Type B pancreatic cell (in vitro differentiated cells): Measurements from ENCODE around the gene P2RY1. TPM values are rescaled to one million over a fixed set of nuclear protein-coding genes. Genes with fewer than 3 reads are reported as not detected.

ENCODE experiments used
- DNase-seq: peaks from one replicate; pipeline ENCODE4 v3.0.0; 2021; ENCODE audit warnings: mixed read lengths; ENCODE audit not compliant: unreplicated experiment; ENCODE audit errors: extremely low spot score
- H3K27ac Mint-ChIP-seq: 2 replicates; pipeline ENCODE4 v1.8.0; 2021; ENCODE audit warnings: mild to moderate bottlenecking, mixed read lengths
- H3K27me3 Mint-ChIP-seq: 2 replicates; pipeline ENCODE4 v1.8.0; 2021; ENCODE audit warnings: mixed read lengths
- H3K36me3 Mint-ChIP-seq: 2 replicates; pipeline ENCODE4 v1.8.0; 2021; ENCODE audit warnings: mixed read lengths
- H3K4me1 Mint-ChIP-seq: one replicate; pipeline ENCODE4 v1.8.0; 2021; ENCODE audit warnings: mixed read lengths; ENCODE audit not compliant: unreplicated experiment
- H3K4me3 Mint-ChIP-seq: 2 replicates; pipeline ENCODE4 v1.8.0; 2021; ENCODE audit warnings: mild to moderate bottlenecking, mixed read lengths
- H3K9me3 Mint-ChIP-seq: 2 replicates; pipeline ENCODE4 v1.8.0; 2021; ENCODE audit warnings: mixed read lengths
- long read RNA-seq: library from polyadenylated mRNA; unstranded; transcript quantifications from one replicate; pipeline ENCODE4 v2.0.0, GENCODE V29; 2020
- total RNA-seq: library from RNA; stranded (reverse); gene quantifications from 2 replicates; pipeline ENCODE4 v1.2.1, GENCODE V29; 2021; ENCODE audit warnings: low replicate concordance
- TF ChIP-seq, protein P1 (sequence below): fragments of 200-600 bp; sonication (generic); conservative IDR thresholded peaks from 2 replicates; pipeline ENCODE4 v1.5.0; 2021; ENCODE audit warnings: antibody characterized with exemption, mild to moderate bottlenecking

Gene P2RY1, protein sequence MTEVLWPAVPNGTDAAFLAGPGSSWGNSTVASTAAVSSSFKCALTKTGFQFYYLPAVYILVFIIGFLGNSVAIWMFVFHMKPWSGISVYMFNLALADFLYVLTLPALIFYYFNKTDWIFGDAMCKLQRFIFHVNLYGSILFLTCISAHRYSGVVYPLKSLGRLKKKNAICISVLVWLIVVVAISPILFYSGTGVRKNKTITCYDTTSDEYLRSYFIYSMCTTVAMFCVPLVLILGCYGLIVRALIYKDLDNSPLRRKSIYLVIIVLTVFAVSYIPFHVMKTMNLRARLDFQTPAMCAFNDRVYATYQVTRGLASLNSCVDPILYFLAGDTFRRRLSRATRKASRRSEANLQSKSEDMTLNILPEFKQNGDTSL
- 2.3 and 3.6 TPM in 2 replicates for total RNA-seq
- long read RNA-seq, full-length matches to known transcripts: 10 of 10 reads
- long read RNA-seq, partial matches to known transcripts: 0 of 10 reads
- long read RNA-seq, other reads (novel, unspliced or antisense): 0 of 10 reads

DNA sequence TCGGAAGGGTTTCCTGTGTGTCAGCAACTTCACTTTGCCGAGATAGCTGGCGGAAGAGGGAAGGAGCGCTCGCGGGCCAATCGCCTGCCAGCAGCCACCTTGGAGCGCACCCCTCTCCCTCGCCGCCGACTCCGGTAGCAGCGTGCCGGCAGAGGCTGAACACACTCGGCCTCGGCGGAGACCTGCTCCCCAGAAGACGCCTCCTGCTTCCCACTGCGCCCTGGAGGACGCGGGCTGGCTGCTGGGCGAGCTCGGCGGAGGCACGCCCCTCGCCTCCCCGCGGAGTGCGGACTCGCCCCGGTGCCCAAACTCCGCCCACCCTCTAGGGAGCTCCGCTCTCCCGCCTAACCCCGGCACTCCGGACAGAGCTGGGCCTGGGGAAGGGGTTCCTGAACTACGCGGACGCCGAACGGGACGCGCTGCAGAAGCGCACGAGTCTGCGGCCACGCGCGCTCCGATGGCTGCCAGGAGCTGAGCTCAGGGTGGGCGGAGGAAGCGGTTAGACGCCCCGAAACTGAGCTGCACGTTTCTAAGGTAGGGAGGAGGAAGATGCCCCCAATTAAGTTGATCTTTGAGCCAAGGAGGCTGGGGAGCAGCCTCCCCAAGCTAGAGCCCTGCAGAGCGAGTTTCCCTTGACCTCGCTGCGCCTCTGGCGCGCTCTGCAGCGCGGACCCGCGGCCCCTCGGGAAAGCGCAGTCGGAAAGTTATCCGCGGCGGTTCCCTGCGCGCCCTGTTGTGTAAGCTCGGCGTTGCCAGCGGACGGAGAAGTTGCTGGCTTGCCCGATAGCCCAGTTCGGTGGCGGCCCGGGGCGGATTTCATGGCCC, at the start of gene P2RY1:
Gene P2RY1, plus strand, starts transcription at position 356 of the 825 bp plus-strand sequence. CDS start 652 bp downstream, outside the sequence.
- Mint-ChIP-seq H3K27me3 (peaks cover 69% of the 10 kb centered on the region), H3K4me1 (peaks cover 3% of the 10 kb centered on the region), H3K27ac (peak within 1 kb of the TSS; percentile 87), H3K9me3 (no peaks in the 10 kb centered on the region), H3K36me3 (no peaks in the 10 kb centered on the region), H3K4me3 (peak within 1 kb of the TSS; percentile 98)
- TF ChIP-seq, protein P1, sequence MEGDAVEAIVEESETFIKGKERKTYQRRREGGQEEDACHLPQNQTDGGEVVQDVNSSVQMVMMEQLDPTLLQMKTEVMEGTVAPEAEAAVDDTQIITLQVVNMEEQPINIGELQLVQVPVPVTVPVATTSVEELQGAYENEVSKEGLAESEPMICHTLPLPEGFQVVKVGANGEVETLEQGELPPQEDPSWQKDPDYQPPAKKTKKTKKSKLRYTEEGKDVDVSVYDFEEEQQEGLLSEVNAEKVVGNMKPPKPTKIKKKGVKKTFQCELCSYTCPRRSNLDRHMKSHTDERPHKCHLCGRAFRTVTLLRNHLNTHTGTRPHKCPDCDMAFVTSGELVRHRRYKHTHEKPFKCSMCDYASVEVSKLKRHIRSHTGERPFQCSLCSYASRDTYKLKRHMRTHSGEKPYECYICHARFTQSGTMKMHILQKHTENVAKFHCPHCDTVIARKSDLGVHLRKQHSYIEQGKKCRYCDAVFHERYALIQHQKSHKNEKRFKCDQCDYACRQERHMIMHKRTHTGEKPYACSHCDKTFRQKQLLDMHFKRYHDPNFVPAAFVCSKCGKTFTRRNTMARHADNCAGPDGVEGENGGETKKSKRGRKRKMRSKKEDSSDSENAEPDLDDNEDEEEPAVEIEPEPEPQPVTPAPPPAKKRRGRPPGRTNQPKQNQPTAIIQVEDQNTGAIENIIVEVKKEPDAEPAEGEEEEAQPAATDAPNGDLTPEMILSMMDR: peak; percentile 55
- peak; percentile 79 for DNase-seq

DNA sequence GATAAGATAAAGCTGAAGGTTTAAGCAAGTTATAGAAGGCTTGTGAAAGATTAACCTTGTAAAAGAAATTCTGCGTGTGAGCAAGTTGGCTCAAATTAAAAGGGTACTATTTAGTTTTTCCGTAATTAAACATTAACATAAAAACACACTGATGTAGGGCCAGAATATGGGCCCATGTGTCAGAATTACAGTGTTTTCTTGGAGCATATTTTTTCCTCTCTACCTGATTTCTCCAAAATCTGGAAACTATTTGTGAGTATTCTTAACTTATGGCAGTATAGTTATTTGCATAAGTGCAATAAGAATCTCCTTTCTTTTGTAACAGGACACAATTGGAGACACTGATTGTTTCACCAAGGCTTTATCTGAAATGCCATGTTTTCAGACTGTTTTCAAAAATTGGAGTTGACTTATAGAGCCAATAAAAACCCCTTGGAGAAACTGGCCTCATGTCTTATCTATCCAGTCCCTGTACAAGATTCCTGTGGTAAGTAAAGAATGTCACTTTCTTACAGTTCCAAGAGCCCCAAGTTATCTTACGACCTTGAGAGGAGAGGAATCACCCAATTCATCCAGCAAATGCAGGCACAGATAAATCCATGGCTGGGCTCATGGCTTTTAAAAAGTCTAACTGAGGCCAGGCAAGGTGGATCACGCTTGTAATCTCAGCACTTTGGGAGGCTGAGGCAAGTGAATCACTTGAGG, 47.8 kb upstream of the P2RY1 start:
- TF ChIP-seq, protein P1: no peak
- Mint-ChIP-seq H3K4me1 (no peaks in the 10 kb centered on the region), H3K27ac (no peak overlapping the region), H3K4me3 (no peak overlapping the region), H3K9me3 (peaks cover 9% of the 10 kb centered on the region), H3K36me3 (no peaks in the 10 kb centered on the region), H3K27me3 (no peaks in the 10 kb centered on the region)
- DNase-seq: no peak

DNA sequence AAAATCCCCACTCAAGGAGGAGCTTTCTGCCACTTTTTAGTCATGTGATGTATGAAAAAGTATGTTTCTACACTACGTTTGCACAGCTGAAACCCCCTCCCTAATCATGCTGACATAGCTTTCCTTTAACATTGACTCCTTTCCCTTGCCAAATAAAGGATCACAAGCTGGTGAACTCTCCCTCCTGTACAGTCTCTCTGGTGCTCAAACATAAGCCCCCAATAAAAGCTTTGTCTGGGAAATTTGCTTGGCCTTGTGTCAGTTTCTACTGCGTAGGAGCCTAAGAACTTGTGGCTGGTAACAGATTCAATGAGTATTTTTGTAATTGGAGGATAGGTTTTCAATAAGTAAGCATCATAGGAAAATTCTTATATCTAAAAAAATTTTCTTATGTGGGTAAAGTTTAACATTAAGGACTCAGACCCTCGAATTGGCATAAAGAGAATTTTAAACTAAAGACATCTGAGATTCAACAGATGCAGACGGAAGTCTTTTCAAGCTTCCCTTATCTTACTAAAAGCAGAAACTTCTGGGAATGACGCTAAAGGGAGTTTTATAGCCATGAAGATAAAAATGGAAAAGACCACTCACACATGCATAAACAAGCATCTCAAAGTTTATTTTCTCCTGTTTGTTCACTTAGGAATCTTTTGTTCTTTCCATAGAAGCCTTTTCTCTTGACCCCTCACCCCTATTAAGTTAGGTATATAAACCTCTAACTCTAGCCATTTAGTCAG, 44.1 kb upstream of the P2RY1 start:
- peaks cover 9% of the 10 kb centered on the region for H3K9me3 Mint-ChIP-seq

DNA sequence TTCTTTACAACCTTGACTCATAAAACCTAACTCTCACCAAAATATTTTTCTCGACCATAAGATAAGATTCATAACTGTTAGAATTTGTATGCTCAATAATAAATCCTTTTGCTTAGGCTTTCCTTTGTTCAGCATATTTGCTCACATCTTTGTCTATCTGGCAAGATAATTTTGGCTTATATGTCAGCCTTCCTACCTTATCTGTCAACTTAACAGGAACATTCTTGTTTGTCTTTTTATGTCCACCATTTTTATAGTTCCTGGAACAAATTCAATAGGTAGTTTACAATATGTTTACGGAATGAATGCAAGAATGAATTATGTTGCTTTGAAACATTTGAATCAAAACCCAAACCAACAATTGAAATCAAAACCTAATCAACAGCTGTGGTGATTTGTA, 41.0 kb upstream of the P2RY1 start:
- TF ChIP-seq, protein P1: no peak
- Mint-ChIP-seq H3K4me1 (no peaks in the 10 kb centered on the region), H3K4me3 (no peak overlapping the region), H3K36me3 (no peaks in the 10 kb centered on the region), H3K27ac (no peak overlapping the region), H3K27me3 (no peaks in the 10 kb centered on the region), H3K9me3 (peaks cover 9% of the 10 kb centered on the region)
- no peak for DNase-seq

More for the DNA sequence above, 44.1 kb upstream of the P2RY1 start:
- Mint-ChIP-seq H3K27me3 (no peaks in the 10 kb centered on the region), H3K4me1 (no peaks in the 10 kb centered on the region), H3K27ac (no peak overlapping the region), H3K4me3 (no peak overlapping the region), H3K36me3 (no peaks in the 10 kb centered on the region)
- DNase-seq: no peak
- TF ChIP-seq, protein P1: no peak
